NCI-H774 (cell line): Measurements from ENCODE around the gene C13orf42.

ENCODE experiments used
- DNase-seq: peaks from one replicate; lab custom pipeline; 2025; lab: John Stamatoyannopoulos, UW

Gene C13orf42

GRCh38 chr13:51065372-51066090 lies 45.5 kb downstream of the C13orf42 start:
- no peak for DNase-seq

- no peak for DNase-seq
Observed at GRCh38 chr13:51064753-51065152, 46.3 kb downstream of the C13orf42 start.

GRCh38 chr13:51063909-51064308 lies 47.2 kb downstream of the C13orf42 start:
- no peak for DNase-seq

- DNase-seq = no peak
Observed at GRCh38 chr13:51058461-51059167, 52.5 kb downstream of the C13orf42 start.

GRCh38 chr13:51057906-51058305 lies 53.2 kb downstream of the C13orf42 start:
- no peak for DNase-seq

- DNase-seq = no peak
Observed at GRCh38 chr13:51057001-51057400, 54.1 kb downstream of the C13orf42 start.

DNA sequence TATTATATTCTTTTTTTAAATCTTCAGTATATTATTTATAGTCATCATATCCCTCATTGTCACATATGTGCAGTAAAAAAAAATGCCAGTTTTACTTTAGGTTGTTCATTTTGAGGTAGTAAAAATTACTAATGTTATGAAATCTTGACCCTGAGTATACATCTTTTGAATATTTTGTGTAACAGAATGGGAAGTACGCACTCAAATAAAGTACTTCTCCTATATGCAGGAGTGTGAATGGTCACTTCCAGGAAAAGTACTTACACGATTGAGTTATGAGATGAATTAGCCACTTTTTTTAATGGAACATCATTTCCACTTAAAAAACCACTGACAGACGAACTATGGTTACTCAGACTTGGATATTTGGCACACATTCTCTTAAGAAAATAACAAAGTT lies 58.5 kb downstream of the C13orf42 start:
- DNase-seq = no peak

GRCh38 chr13:51050021-51050830 lies 60.8 kb downstream of the C13orf42 start:
- no peak for DNase-seq

DNA sequence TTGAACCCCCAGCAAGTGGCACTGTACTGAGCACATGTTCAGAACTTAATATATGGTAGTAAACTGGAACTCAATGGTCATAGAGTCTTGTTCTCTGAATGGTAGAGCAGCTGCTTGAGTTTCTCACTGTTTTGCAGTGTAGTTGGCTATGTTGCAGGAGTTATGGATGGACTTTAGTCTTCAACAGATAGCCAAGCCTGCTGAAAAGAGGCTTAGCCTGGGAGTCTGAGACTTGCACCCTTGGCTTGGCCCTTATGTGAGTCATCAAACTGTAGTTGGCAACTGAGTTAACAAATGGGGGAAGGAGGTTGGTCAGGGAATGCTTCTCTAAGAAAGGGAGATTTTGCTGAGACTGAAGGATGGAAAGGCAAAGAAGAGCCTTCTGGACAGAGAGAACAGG lies 62.5 kb downstream of the C13orf42 start:
- no peak for DNase-seq

GRCh38 chr13:51048166-51048461 lies 63.0 kb downstream of the C13orf42 start:
- DNase-seq = no peak

- no peak for DNase-seq
Observed at GRCh38 chr13:51047434-51048165, 63.5 kb downstream of the C13orf42 start.

DNA sequence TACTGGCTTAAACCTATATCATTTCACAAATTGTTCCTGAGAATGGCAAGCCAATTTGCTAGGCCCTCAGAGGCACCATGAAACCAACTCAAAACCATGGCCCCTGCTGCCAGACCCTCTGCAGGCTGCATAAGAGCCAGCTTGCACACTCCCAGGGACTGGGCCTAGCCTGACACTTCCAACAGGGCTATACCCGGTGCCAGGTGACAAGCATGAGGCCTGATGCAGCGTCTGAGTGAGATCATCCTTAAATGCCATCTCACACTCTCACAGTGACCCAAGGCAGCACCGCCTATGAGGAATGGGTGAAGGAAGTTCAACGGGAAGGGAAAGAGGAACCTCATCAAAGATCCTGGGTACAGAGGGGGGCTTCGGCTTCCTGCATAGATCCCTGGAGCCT lies 65.6 kb downstream of the C13orf42 start:
- no peak for DNase-seq

- peak; percentile 38 for DNase-seq
Observed at GRCh38 chr13:51044023-51044665, 66.9 kb downstream of the C13orf42 start.

GRCh38 chr13:51043310-51043709 lies 67.8 kb downstream of the C13orf42 start:
- DNase-seq = no peak

DNA sequence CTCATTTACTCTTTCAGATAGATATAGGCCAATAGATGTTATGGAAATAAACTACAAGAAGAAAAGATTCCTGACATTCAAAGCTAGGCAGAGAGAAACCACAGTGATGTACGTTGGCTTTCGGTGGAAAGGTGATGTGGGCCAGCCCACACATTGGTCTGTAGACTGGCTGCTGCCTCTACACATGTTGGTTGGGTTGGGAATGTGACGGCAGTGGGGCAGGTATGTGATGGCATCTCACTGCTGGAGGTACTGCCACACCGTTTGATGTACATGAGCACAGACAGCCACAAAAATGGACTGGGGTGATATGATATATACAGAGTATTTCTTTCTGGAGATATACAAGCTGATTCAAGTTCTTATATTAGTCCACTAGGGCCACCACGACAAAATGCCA lies 69.4 kb downstream of the C13orf42 start:
- no peak for DNase-seq

- peak; percentile 16 for DNase-seq
Observed at GRCh38 chr13:51041126-51041525, 69.9 kb downstream of the C13orf42 start.

GRCh38 chr13:51040431-51040830 lies 70.6 kb downstream of the C13orf42 start:
- DNase-seq = no peak

DNA sequence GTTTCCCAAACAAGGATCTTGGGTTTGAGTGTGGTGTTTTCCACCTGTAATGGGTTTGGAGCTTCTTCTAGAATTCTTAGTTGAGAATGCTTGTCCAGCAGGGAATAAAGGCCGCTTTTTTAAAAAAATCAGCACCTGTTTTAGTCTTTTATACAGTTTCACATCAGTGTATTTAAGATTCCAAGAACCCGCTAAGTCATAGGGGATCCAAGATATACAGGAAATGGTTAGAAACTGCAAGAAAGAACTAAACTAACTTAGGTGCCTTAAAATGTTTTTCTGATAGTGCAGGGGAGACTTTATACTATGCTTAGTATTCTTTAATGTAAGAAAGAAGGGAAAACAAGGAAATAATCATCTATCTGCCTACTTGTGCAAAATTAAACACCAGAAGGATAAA lies 74.7 kb downstream of the C13orf42 start:
- no peak for DNase-seq

DNA sequence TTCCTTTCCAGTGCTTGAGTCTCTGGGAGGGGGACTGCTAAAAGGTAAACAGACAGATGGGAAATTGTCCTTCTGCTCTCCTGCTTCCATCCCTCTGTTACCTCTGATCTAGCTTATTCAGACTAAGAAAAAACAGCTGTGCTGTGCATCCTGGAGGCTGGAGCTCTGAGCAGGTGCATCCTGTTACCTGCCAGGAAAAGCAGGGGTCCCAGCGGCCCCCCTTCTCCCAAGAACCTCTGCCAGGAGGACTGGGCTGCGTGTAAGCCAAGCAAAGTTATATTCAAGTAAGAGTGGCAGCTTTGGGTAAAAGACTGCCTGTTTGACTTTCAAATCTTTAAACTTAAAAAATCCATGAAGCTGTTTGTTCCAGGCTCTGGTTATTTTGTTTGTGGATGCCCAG lies 75.1 kb downstream of the C13orf42 start:
- no peak for DNase-seq

DNA sequence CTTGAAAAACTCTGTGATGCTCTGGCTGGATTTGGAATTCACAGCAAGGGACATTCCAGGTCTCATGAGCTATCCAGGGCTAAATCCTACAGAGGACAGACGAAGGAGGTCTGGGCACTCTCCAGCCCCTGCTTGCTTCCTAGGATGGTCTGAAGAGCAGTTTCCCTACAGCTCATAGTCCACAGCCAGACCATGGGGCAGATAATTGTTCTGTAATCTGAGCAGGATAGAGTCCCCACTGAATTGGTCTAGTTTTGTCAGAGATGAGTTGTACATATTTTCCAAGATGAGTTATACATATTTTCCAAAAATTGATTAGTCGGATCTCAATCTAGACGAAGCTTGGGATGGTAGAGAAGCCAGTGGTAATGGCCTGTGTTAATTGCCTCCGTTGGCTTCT lies 75.6 kb downstream of the C13orf42 start:
- no peak for DNase-seq

- DNase-seq = peak; percentile 38
Observed at GRCh38 chr13:51034906-51035305, 76.2 kb downstream of the C13orf42 start.
